Erythroblast (primary cell): ENCODE data around the gene LHFPL4.

ENCODE experiments used
- GATA1 ChIP-seq: IDR thresholded peaks from 2 replicates; pipeline ENCODE4 v1.6.1; 2011; ENCODE audit warnings: low read depth, mild to moderate bottlenecking, control low read depth, low read length, moderate library complexity
- POLR2A ChIP-seq: IDR thresholded peaks from 2 replicates; pipeline ENCODE4 v1.6.1; 2011; ENCODE audit warnings: mild to moderate bottlenecking, low read length

DNA sequence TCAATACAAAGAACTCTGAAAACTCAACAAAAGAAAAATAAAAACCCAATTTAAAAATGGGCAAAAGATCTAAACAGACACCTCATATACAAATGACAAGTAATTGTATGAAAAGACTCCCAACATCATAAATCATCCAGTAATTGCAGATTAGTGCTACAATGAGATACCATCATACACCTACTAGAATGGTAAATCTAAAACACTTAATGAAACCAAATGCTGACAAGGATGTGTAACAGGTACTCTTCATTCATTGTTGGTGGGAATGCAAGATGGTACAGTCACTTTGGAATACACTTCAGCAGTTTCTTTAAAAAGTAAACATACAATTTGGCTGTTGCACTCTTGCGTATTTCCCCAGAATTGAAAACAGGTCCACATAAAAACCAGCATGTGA lies 68.4 kb downstream of the LHFPL4 start:
- TF ChIP-seq POLR2A (no peak), GATA1 (no peak)
